ENCODE measurements around the gene PLA2G4B.

DNA sequence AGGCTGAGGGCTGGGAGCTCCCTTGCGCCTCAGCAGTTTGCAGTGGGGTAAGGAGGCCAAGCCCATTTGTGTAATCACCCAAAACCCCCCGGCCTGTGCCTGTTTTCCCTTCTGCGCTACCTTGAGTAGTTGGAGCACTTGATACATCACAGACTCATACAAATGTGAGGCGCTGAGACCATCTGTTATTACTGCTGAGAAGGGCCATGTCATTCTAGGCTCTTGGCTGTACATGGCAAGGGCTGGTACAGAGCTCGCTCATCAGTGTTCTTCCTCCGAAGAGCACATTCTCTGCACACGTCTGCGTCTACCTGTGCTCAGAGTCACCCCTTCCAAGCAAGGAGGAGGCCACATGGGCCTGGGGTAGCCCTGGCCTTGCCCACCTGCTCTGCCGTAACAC is 9.3 kb downstream of the PLA2G4B start:
- no peak for TF ChIP-seq ZNF274 (IDR thresholded peaks at IDR 0.05; ENCODE audit: low read depth, low read length)
- no peak for TF ChIP-seq SUZ12 (IDR thresholded peaks at IDR 0.05; ENCODE audit: extremely low read depth, insufficient read depth, insufficient read length)
